ENCODE data around the gene OR6K6. TPM values are rescaled to one million over a fixed set of nuclear protein-coding genes. Genes with fewer than 3 reads are reported as not detected.

The OR6K6 gene
- total RNA-seq, 2 donors from 2014 or later, result not detected

DNA sequence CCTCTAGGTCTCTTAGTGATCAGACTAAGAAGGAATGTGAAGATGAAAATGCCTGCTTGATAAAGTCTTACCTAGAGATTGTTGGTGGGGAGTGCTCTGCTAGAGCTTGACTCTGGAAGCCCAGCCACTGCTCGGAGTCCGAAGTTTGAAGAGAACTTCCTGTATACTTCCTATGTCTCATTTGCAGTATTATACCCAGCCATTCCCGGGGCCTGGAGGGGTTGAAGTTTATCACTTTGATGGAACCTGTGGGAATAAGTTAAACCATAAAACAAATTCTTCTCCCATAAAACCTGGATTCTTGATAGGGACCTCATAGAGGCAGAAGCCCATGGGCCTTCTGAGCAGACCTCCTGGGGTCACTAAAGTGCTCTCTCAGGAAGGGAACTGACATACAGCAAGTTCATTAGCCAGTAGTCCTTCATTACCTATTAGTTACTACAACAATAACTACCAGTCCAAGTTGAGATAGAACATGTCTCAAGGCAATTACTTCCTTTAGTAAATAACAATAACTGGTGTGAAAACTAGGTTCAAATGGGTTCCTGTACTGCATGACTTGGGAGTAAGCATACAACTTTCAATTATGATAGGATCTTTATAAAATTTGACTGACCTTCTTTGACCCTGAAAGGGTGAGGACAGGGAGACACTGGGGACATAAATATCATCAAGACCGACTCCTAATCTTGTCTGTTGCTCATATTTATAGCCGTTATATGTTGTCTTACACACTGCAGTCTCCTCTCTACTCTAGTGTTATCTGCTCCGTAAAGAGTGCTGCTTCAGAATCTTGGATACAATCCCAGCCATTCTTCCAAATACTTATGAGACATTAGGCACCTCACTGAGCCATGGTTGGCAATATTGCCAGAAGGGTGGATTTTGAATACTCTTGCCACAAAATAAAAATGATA lies 17.7 kb downstream of the OR6K6 start, which contains the start of gene OR6N1:
OR6N1 (minus strand) TSS at position 246 of the 917 bp plus-strand sequence. CDS start 5,513 bp downstream, outside the sequence.
- Mint-ChIP-seq H3K27me3 (peaks cover 11% of the 10 kb centered on the region), H3K4me1 (no peaks in the 10 kb centered on the region), H3K27ac (no peak within 1 kb of the TSS), H3K36me3 (ENCODE audit: low read depth) (no peaks in the 10 kb centered on the region), H3K4me3 (no peak within 1 kb of the TSS), H3K9me3 (no peaks in the 10 kb centered on the region)
- ATAC-seq (replicated peaks), result no peak

DNA sequence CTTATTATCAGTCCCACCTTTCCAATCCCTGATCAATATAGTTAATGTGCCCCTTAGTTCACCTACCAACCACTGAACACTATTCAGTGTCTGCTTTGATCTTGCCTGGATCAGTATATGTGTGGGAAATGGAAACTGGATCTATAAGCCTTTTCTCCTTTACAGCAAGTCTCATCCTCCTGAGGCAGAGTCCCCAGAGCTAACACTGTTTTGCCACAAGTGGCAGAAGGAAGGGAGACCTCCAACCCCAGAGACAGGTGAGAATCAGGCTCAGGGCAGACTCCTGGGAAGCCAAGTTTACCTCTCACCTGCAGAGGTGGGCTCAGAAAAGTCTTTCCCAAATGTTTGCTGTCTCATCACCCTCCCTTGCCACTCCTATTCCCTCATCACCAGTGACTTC lies 26.6 kb downstream of the OR6K6 start, which contains the start of gene OR6N2:
OR6N2 (minus strand) TSS at position 101 of the 400 bp plus-strand sequence. CDS start 3,569 bp downstream, outside the sequence.
- Mint-ChIP-seq H3K27me3 (peaks cover 4% of the 10 kb centered on the region), H3K9me3 (no peaks in the 10 kb centered on the region), H3K4me1 (no peaks in the 10 kb centered on the region), H3K27ac (no peak within 1 kb of the TSS), H3K36me3 (ENCODE audit: low read depth) (no peaks in the 10 kb centered on the region), H3K4me3 (no peak within 1 kb of the TSS)
- no peak for ATAC-seq (replicated peaks)

DNA sequence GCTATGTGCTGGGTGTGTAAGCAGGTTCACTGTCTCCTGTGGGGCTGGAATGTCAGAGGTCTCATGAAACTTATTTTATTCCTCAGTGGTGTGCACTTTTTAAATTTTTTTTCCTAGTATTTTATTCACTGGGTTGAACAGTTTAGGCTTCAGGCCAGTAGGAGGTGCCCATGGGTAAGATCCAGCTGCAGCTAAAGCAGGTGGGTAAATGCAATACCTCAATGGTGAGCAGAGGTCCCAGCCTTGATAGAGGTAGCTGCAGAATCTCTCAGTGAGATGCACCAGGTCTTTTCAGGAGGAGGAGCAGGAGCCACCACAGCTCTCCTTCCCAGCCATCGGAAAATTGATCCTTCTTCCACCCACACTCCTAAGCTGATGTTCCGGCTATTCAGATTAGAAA lies 39.1 kb downstream of the OR6K6 start:
- peak; percentile 50 for ATAC-seq (replicated peaks)
- no peaks in the 10 kb centered on the region for H3K36me3 Mint-ChIP-seq (ENCODE audit: low read depth)
- H3K27ac Mint-ChIP-seq, result no peak overlapping the region
- H3K4me1 Mint-ChIP-seq, result no peaks in the 10 kb centered on the region
- H3K4me3 Mint-ChIP-seq, result no peak overlapping the region
- H3K9me3 Mint-ChIP-seq, result no peaks in the 10 kb centered on the region
- no peaks in the 10 kb centered on the region for H3K27me3 Mint-ChIP-seq

DNA sequence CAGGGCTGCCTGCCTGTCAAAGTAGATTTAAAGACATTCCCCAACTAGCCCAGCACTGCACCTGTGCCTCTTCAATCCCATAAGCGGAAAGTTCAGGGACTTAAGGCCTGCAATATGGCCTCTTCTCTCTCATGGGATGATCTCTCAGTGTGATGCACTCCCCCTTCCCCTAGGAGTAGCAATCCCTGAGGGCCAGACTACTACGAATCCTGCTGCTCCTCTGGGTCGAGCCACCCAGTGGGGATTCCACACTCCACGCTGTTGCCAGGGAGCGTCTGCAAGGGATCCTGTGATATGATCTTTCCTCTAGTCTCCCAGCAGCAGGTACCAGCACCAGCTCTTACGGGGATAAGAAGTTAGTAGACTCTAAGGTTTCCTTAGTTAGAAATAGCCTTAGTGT lies 39.7 kb downstream of the OR6K6 start:
- Mint-ChIP-seq H3K4me1 (no peaks in the 10 kb centered on the region), H3K27ac (no peak overlapping the region), H3K4me3 (no peak overlapping the region), H3K36me3 (ENCODE audit: low read depth) (no peaks in the 10 kb centered on the region), H3K27me3 (no peaks in the 10 kb centered on the region), H3K9me3 (no peaks in the 10 kb centered on the region)
- ATAC-seq (replicated peaks), result no peak

DNA sequence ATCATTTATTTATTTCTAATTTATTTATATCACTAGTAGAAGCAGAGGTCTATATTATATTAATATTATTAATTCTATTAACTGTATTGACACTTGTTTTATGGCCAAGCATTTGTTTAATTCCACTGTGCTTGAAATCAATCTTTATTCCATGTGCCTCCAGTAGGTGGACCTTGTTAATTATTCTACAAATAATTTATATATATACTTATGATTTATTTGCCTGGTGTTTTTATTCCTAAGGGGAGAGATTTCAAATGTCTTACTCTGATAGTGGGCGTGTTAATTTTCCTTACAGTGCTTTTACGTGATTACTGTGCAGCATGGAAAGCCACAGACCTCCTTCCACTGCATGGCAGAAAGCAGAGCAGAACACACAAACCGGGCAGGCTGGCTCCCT lies 44.0 kb downstream of the OR6K6 start:
- peaks cover 10% of the 10 kb centered on the region for H3K27me3 Mint-ChIP-seq

DNA sequence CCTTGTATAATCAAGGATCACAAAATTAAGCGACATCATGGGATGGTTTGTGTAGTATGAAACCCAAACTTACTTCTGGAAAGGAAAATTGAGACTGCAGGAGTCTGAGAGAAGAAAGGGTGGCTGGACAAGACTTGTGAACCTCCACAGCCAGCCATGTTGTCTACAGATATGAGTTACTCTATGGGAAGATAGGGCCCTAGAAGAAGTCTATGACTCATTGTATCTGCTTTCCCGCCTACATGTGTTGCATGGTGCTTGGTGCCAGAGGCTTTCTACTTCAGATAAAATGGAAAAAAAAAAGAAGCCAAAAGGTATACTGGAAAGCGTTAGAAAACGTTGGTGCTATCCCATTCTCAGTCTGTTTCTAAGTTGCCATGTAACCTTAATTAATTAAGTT lies 45.2 kb downstream of the OR6K6 start:
- ATAC-seq (replicated peaks), result peak; percentile 98

More for the DNA sequence above, 44.0 kb downstream of the OR6K6 start:
- no peaks in the 10 kb centered on the region for H3K9me3 Mint-ChIP-seq
- no peak overlapping the region for H3K27ac Mint-ChIP-seq
- H3K4me1 Mint-ChIP-seq, result no peaks in the 10 kb centered on the region
- no peak overlapping the region for H3K4me3 Mint-ChIP-seq
- H3K36me3 Mint-ChIP-seq (ENCODE audit: low read depth), result no peaks in the 10 kb centered on the region
- no peak for ATAC-seq (replicated peaks)

DNA sequence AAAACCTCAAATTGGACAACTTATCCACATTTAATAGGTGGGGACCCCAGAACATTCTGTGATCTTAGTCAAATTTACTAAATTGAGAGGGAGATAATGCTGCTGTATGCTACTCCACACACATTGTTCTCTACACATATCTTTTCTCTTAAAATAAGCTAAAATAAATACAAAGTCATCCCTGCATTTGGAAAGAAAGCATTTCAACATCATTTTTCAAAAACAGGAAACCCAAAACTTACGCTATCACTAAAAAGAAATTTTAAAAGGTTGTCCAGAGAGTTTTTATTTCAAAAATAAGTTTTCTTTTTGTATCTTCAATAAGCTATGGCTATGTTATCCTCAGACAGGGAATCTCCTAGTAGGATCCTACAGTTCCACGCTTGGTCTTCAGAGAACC lies 46.0 kb downstream of the OR6K6 start:
- H3K36me3 Mint-ChIP-seq (ENCODE audit: low read depth), result no peaks in the 10 kb centered on the region
- peaks cover 11% of the 10 kb centered on the region for H3K27me3 Mint-ChIP-seq
- no peak overlapping the region for H3K27ac Mint-ChIP-seq
- no peak overlapping the region for H3K4me3 Mint-ChIP-seq
- ATAC-seq (replicated peaks), result no peak
- no peaks in the 10 kb centered on the region for H3K4me1 Mint-ChIP-seq
- no peaks in the 10 kb centered on the region for H3K9me3 Mint-ChIP-seq

More for the DNA sequence above, 45.2 kb downstream of the OR6K6 start:
- H3K27ac Mint-ChIP-seq, result no peak overlapping the region
- H3K9me3 Mint-ChIP-seq, result no peaks in the 10 kb centered on the region
- H3K36me3 Mint-ChIP-seq (ENCODE audit: low read depth), result no peaks in the 10 kb centered on the region
- H3K4me3 Mint-ChIP-seq, result no peak overlapping the region
- no peaks in the 10 kb centered on the region for H3K4me1 Mint-ChIP-seq
- H3K27me3 Mint-ChIP-seq, result peaks cover 11% of the 10 kb centered on the region

DNA sequence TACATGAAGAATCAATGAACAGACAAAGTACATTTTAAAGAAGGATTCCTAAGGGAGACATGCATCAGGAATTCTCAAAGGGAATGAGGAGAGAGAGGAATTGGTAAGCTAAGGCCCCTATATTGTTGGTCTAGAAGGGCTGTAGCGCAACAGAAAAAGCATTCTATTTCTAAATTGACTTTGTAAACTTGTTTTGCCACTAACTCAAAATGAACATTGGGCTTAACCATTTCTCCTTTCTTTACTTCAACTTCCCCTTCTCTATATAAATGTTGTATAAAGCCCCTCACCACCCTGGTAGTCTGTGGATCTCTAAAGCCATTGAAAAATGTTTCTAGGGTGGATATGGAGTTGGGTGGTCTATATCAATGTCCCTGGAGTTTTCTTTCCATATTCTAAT lies 46.9 kb downstream of the OR6K6 start:
- H3K9me3 Mint-ChIP-seq, result no peaks in the 10 kb centered on the region
- no peak overlapping the region for H3K27ac Mint-ChIP-seq
- ATAC-seq (replicated peaks), result no peak
- H3K27me3 Mint-ChIP-seq, result peaks cover 11% of the 10 kb centered on the region
- H3K36me3 Mint-ChIP-seq (ENCODE audit: low read depth), result no peaks in the 10 kb centered on the region
- H3K4me3 Mint-ChIP-seq, result no peak overlapping the region
- no peaks in the 10 kb centered on the region for H3K4me1 Mint-ChIP-seq

DNA sequence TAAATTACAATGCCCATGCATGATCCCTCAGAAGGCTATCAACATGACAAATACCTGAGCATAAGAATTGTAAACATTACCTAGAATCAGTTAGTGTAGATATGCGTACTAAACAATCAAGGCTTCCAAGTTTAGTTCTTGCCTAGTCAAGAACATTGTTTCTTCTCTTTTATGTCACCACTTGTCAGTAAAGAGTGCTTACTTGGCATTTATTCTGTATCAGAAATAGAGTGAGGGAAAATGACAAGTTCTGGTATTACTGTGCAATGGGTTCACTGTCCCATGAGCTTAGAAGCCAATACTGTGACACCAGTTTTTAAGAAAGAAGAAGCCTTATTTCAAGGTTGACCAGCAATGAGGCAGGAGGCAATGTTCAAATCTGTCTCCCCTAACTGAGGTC lies 49.2 kb downstream of the OR6K6 start:
- no peaks in the 10 kb centered on the region for H3K9me3 Mint-ChIP-seq
- no peak overlapping the region for H3K4me3 Mint-ChIP-seq
- no peak overlapping the region for H3K27ac Mint-ChIP-seq
- H3K36me3 Mint-ChIP-seq (ENCODE audit: low read depth), result no peaks in the 10 kb centered on the region
- no peak for ATAC-seq (replicated peaks)
- H3K27me3 Mint-ChIP-seq, result peaks cover 11% of the 10 kb centered on the region
- H3K4me1 Mint-ChIP-seq, result no peaks in the 10 kb centered on the region

Other genes starting within 250 kb of the OR6K6 start
- not detected for gene OR6Y1, start 200.3 kb upstream of the OR6K6 start, total RNA-seq
- gene OR6P1, start 184.1 kb upstream of the OR6K6 start, total RNA-seq, result not detected
- gene OR10X1, start 174.8 kb upstream of the OR6K6 start, total RNA-seq, result not detected
- gene OR10Z1, start 149.5 kb upstream of the OR6K6 start, total RNA-seq, result not detected
- under 1 TPM in 1 of 2 donors, not detected in 1; 0.42 TPM for gene SPTA1, start 68.0 kb upstream of the OR6K6 start, total RNA-seq
- gene OR6K2, start 54.1 kb upstream of the OR6K6 start, total RNA-seq, result not detected
- not detected for gene OR6K3, start 34.0 kb upstream of the OR6K6 start, total RNA-seq
- not detected for gene OR6N1, start 17.5 kb downstream of the OR6K6 start, total RNA-seq
- not detected for gene OR6N2, start 26.5 kb downstream of the OR6K6 start, total RNA-seq
- gene MNDA, start 76.6 kb downstream of the OR6K6 start, total RNA-seq, result not detected
- gene PYHIN1, start 176.8 kb downstream of the OR6K6 start, total RNA-seq, result 10 to 100 TPM; 19.6 to 27.8 TPM

All from activated T-helper 17 cell treated with anti-CD3 and anti-CD28 coated beads, Interleukin-2, amount 50 U/mL, for 72 hours (primary cell).